Measurements from ENCODE around the gene TMC5. TPM values are rescaled to one million over a fixed set of nuclear protein-coding genes. Genes with fewer than 3 reads are reported as not detected.

TMC5 gene
- total and polyA plus RNA-seq, 2 of the 8 experiments (the other 6 are each of a cell fraction or from before 2014, with no cell fraction given): 1.6 to 1.8 TPM

DNA sequence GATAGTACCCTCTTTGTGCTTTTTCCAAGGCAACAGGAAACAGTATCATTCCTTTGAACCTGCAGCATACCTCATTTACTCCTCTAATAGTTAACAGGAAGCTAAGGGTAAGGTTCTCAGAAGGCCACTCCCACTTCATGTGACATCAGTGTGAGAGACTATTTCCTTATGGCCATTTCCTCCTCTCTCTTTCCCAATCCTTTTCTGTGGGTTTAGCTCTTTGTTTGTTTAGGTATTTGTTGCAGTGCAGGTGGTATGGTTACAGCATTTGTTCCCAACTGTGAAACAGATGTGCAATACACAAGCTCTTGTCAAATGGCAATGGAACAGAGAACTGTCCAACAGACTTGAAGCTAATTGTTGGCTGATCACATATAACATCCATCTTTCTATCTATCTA is 14.7 kb downstream of the TMC5 start:
- H2AFZ ChIP-seq (ENCODE audit: low read length): no peak overlapping the region
- TF ChIP-seq CHD1 (IDR thresholded peaks at IDR 0.05; ENCODE audit: low read depth, low read length): no peak
- no peak for TF ChIP-seq TBP (IDR thresholded peaks at IDR 0.05; ENCODE audit: low read depth, low read length)
- TF ChIP-seq PHF8 (conservative IDR thresholded peaks at IDR 0.05; ENCODE audit: low read depth, low read length): no peak
- no peak for TF ChIP-seq RFX5 (IDR thresholded peaks at IDR 0.05; ENCODE audit: borderline replicate concordance, low read depth, low read length)
- no peak for TF ChIP-seq TAF1 (IDR thresholded peaks at IDR 0.05; ENCODE audit: low read depth, low read length)
- TF ChIP-seq CTBP2 (IDR thresholded peaks at IDR 0.05; ENCODE audit: borderline replicate concordance, insufficient read depth, insufficient read length, low read length): no peak
- TF ChIP-seq RAD21 (IDR thresholded peaks at IDR 0.05 in 1 of 2, conservative IDR thresholded peaks at IDR 0.05 in 1 of 2; ENCODE audit: low read depth in 2 of 2, low read length in 2 of 2): no peak
- TF ChIP-seq GABPA (IDR thresholded peaks at IDR 0.05; ENCODE audit: borderline replicate concordance, insufficient read depth, low read length): no peak
- no peak for TF ChIP-seq NRF1 (IDR thresholded peaks at IDR 0.05; ENCODE audit: low read depth, low read length)
- TF ChIP-seq JUND (IDR thresholded peaks at IDR 0.05; ENCODE audit: low read length): no peak
- no peak for TF ChIP-seq SIRT6 (IDR thresholded peaks at IDR 0.05; ENCODE audit: low read length)
- TF ChIP-seq RBBP5 (IDR thresholded peaks at IDR 0.05; ENCODE audit: borderline replicate concordance, low read depth, low read length): no peak
- no peak for TF ChIP-seq ASH2L (IDR thresholded peaks at IDR 0.05; ENCODE audit: low read length)
- TF ChIP-seq SRF (IDR thresholded peaks at IDR 0.05; ENCODE audit: low read depth, low read length): no peak
- TF ChIP-seq CBX8 (IDR thresholded peaks at IDR 0.05; ENCODE audit: borderline replicate concordance, low read depth, low read length): no peak

More for the DNA sequence above, 14.7 kb downstream of the TMC5 start:
- Histone ChIP-seq H4K8ac (ENCODE audit: extremely low read depth, insufficient read depth, low read length) (no peak overlapping the region), H3K23ac (ENCODE audit: insufficient read length) (no peak overlapping the region), H3K14ac (ENCODE audit: insufficient read length) (no peak overlapping the region), H2AK5ac (ENCODE audit: low read depth, low read length) (no peak overlapping the region), H4K5ac (ENCODE audit: insufficient read length, low read depth, low read length) (no peak overlapping the region), H4K20me1 (replicated peaks in 1 of 2; ENCODE audit: control insufficient read depth in 1 of 2, insufficient read depth in 2 of 2, low read length in 2 of 2) (no peaks in the 10 kb centered on the region), H3K4me2 (ENCODE audit: insufficient read depth in 1 of 2, low read depth in 2 of 2, low read length in 2 of 2) (no peak overlapping the region), H3K4me3 (ENCODE audit: extremely low read depth in 1 of 4, insufficient read depth in 2 of 4, low read depth in 3 of 4, low read length in 4 of 4) (no peak overlapping the region), H4K91ac (replicated peaks; ENCODE audit: insufficient read length, low read length) (no peak overlapping the region), H3K27me3 (replicated peaks in 1 of 4; ENCODE audit: control insufficient read depth in 3 of 4, extremely low read depth in 1 of 4, insufficient read depth in 3 of 4, low read length in 3 of 4) (no peaks in the 10 kb centered on the region), H3K9me3 (ENCODE audit: insufficient read depth in 2 of 2, low read depth in 1 of 2, low read length in 1 of 2) (no peaks in the 10 kb centered on the region), H2BK20ac (ENCODE audit: low read length) (no peak overlapping the region), H2BK12ac (ENCODE audit: low read depth, low read length) (no peak overlapping the region), H3K4me1 (replicated peaks in 1 of 4; ENCODE audit: control insufficient read depth in 3 of 4, insufficient read depth in 4 of 4, low read length in 3 of 4) (no peaks in the 10 kb centered on the region), H3K79me2 (ENCODE audit: control insufficient read depth in 1 of 2, insufficient read depth in 2 of 2, low read length in 2 of 2) (no peaks in the 10 kb centered on the region), H3K79me1 (ENCODE audit: low read depth, low read length) (no peaks in the 10 kb centered on the region), H3K18ac (ENCODE audit: extremely low read depth, low read length) (no peak overlapping the region), H3K23me2 (ENCODE audit: low read depth, low read length) (no peaks in the 10 kb centered on the region), H2BK120ac (replicated peaks; ENCODE audit: low read depth, low read length) (no peak overlapping the region), H2BK5ac (ENCODE audit: low read depth, low read length) (no peak overlapping the region), H3K56ac (replicated peaks; ENCODE audit: insufficient read length, low read depth, low read length) (no peak overlapping the region), H3K27ac (ENCODE audit: low read depth, low read length) (no peak overlapping the region), H3K36me3 (ENCODE audit: control insufficient read depth in 2 of 4, insufficient read depth in 4 of 4, low read length in 3 of 4) (no peaks in the 10 kb centered on the region), H3K4ac (replicated peaks; ENCODE audit: insufficient read length, low read depth, low read length) (no peak overlapping the region), H3K9ac (replicated peaks in 1 of 4; ENCODE audit: extremely low read depth in 1 of 4, low read depth in 3 of 4, low read length in 3 of 4) (no peak overlapping the region), H2BK15ac (ENCODE audit: low read length) (no peak overlapping the region)
- ChIA-PET POLR2A (ENCODE audit: partially characterized antibody) (interaction anchor here (1.4 to 1.5 kb wide), 4 partner anchors 12 to 22 kb away, joined by 3 to 8 read pairs (median 4); partner anchors contain the start of gene TMC5), CTCF (ENCODE audit: partially characterized antibody) (interaction anchor here (0.5 to 2.5 kb wide), 10 partner anchors 8 to 1372 kb away, joined by 3 to 6 read pairs (median 4); no protein-coding TSS in a partner anchor)
- FAIRE-seq (no peak), DNase-seq (ENCODE audit: low read depth in 1 of 2, low spot score in 2 of 2) (no peak)
